MM.1S (cell line): Measurements from ENCODE around the gene DBF4.

Source experiments
- CTCF ChIP-seq: fragments of 300-600 bp; sonication (generic); IDR thresholded peaks from 2 replicates; pipeline ENCODE4 v1.5.1; 2016; ENCODE audit warnings: antibody characterized with exemption, low read length, mixed read lengths
- EZH2 ChIP-seq: fragments of 300-600 bp; sonication (generic); optimal IDR thresholded peaks from 2 replicates; pipeline ENCODE3; 2017; ENCODE audit warnings: low read depth, mild to moderate bottlenecking, antibody characterized with exemption, low read length, mixed read lengths
- EZH2phosphoT487 ChIP-seq: fragments of 300-600 bp; sonication (generic); IDR thresholded peaks from 2 replicates; pipeline ENCODE4 v1.6.1; 2018; ENCODE audit warnings: antibody characterized with exemption, low read length

DNA sequence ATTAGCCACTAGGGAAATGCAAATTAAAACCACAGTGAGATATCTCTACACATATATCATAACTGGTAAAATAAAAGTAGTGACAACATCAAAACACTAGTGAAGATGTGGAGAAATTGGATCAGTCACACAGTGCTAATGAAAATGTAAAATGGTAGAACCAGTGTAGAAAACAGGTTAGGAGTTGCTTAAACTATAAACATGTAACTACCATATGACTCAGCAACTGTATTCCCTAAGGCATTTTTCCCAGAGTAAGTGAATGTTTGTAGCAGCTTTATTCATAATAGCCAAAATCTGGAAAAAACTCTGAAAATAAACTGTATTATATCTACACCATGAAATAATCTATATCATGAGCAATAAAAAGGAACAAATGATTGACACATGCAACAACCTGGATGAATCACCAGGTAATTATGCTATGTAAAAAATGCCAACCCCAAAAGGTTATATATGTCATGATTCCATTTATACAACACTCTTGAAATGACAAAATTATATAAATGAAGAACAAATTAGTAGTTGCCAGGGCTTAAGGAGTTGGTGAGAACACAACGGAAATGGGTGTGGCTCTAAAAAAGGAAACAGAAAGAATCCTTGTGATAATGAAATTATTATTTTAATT lies 22.9 kb upstream of the DBF4 start:
- TF ChIP-seq CTCF (no peak), EZH2phosphoT487 (no peak), EZH2 (no peak)
